ENCODE measurements around the gene MAP3K10. TPM values are rescaled to one million over a fixed set of nuclear protein-coding genes. Genes with fewer than 3 reads are reported as not detected.

The MAP3K10 gene
- total and polyA plus RNA-seq, 2 of the 13 experiments (the other 11 are each of a cell fraction or from before 2014, with no cell fraction given), result 3.4 to 5.0 TPM

GRCh38 chr19:40191836-40192646, 815 bp downstream of the MAP3K10 start (continued):
- TF ChIP-seq RAD21 (CRISPR knock-in tag; IDR thresholded peaks at IDR 0.05) (no peak), TEAD3 (CRISPR knock-in tag; optimal IDR thresholded peaks at IDR 0.05; ENCODE audit: borderline replicate concordance) (no peak), NFIB (CRISPR knock-in tag; IDR thresholded peaks at IDR 0.05; ENCODE audit: borderline replicate concordance) (no peak), MZF1 (CRISPR knock-in tag; IDR thresholded peaks at IDR 0.05; ENCODE audit: borderline replicate concordance) (no peak), CTCF (CRISPR knock-in tag; IDR thresholded peaks at IDR 0.05) (0 out of 2 replicates have a peak, but pooled peaks have one; percentile 23), THAP9 (CRISPR knock-in tag; IDR thresholded peaks at IDR 0.05; ENCODE audit: borderline replicate concordance) (peak; percentile 37; the same call in 1 of the 2 replicates), ZNF574 (CRISPR knock-in tag; IDR thresholded peaks at IDR 0.05) (0 out of 2 replicates have a peak, but pooled peaks have one; percentile 4), RAD51 (IDR thresholded peaks at IDR 0.05; ENCODE audit: borderline replicate concordance) (no peak), MEF2D (CRISPR knock-in tag; IDR thresholded peaks at IDR 0.05) (no peak)

All from HepG2 (cell line).